Naive B cell (primary cell): ENCODE measurements around the gene CAMK1. TPM values are rescaled to one million over a fixed set of nuclear protein-coding genes. Genes with fewer than 3 reads are reported as not detected.
A peak's percentile ranks its signal among the peaks of the same experiment; 100 is the strongest.
"Not testable (repeated sequence)": the region's sequence is repeated elsewhere in the genome, so short reads cannot be mapped to it uniquely, and the experiment has no call there.

ENCODE experiments used
- ATAC-seq, 2 donors: fragments of 150-1000 bp; cut with Tn5 transposase; 2 replicates each; pipeline ENCODE4 v1.10.0; 2021; ENCODE audit warnings: low read depth in 2 of 2, mild to moderate bottlenecking in 2 of 2, moderate library complexity in 2 of 2
- DNase-seq: peaks from one replicate; pipeline ENCODE4 v3.0.0; 2022
- H3K27ac Mint-ChIP-seq, 6 donors: one replicate each; pipeline ENCODE4 v1.8.0; 2020 to 2022; ENCODE audit warnings: mild to moderate bottlenecking in 6 of 6, mixed read lengths in 6 of 6, moderate library complexity in 5 of 6, inconsistent platforms in 2 of 6
- H3K27me3 Mint-ChIP-seq, 3 donors: one replicate each; pipeline ENCODE4 v1.8.0; 2021 to 2022; ENCODE audit warnings: mixed read lengths in 3 of 3, mild to moderate bottlenecking in 1 of 3
- H3K36me3 Mint-ChIP-seq, 2 donors: one replicate each; pipeline ENCODE4 v1.8.0; 2020 to 2022; ENCODE audit warnings: mixed read lengths in 2 of 2, inconsistent platforms in 1 of 2, mild to moderate bottlenecking in 1 of 2
- H3K4me1 Mint-ChIP-seq, 3 donors: one replicate each; pipeline ENCODE4 v1.8.0; 2020 to 2022; ENCODE audit warnings: mixed read lengths in 3 of 3, inconsistent platforms in 1 of 3, mild to moderate bottlenecking in 1 of 3, moderate library complexity in 1 of 3
- H3K4me3 Mint-ChIP-seq, 8 donors: one replicate each; pipeline ENCODE4 v1.8.0; 2020 to 2022; ENCODE audit warnings: mild to moderate bottlenecking in 8 of 8, mixed read lengths in 8 of 8, moderate library complexity in 8 of 8, inconsistent platforms in 2 of 8
- H3K9me3 Mint-ChIP-seq, 7 donors: one replicate each; pipeline ENCODE4 v1.8.0; 2020 to 2022; ENCODE audit warnings: mixed read lengths in 7 of 7, mild to moderate bottlenecking in 5 of 7, inconsistent platforms in 2 of 7, moderate library complexity in 1 of 7
- polyA plus RNA-seq, 6 donors: library from polyadenylated mRNA; unstranded; fragments of 300-500 nt; fragmentation: Illumina TruSeq; gene quantifications; one replicate each; pipeline ENCODE4 v1.2.3, GENCODE V29; 2021; ENCODE audit warnings: low read depth in 6 of 6

Gene CAMK1
- polyA plus RNA-seq, 6 donors from 2014 or later, result 0.26 to 2.3 (median 1.2) TPM; not detected in 1

GRCh38 chr3:9779075-9779593 is 9.4 kb upstream of the CAMK1 start:
- ATAC-seq (no peak), DNase-seq (no peak)
- Mint-ChIP-seq H3K4me1 (peaks cover 45 to 72% (median 61%) of the 10 kb centered on the region in 3 donors), H3K36me3 (no peaks in the 10 kb centered on the region), H3K4me3 (peak overlapping the region; percentile 22 to 89 (median 76)), H3K9me3 (no peaks in the 10 kb centered on the region), H3K27ac (peak overlapping the region in 5 of 6 donors; percentile 89 to 95 (median 93)), H3K27me3 (no peaks in the 10 kb centered on the region)

- DNase-seq, result no peak
- no peak for ATAC-seq
Measured at GRCh38 chr3:9778143-9779074, 8.7 kb upstream of the CAMK1 start.

GRCh38 chr3:9777694-9778021 is 7.9 kb upstream of the CAMK1 start:
- H3K4me3 Mint-ChIP-seq, result no peak overlapping the region
- no peak for ATAC-seq
- no peak overlapping the region for H3K27ac Mint-ChIP-seq
- no peaks in the 10 kb centered on the region for H3K27me3 Mint-ChIP-seq
- H3K36me3 Mint-ChIP-seq, result no peaks in the 10 kb centered on the region
- no peaks in the 10 kb centered on the region for H3K9me3 Mint-ChIP-seq
- H3K4me1 Mint-ChIP-seq, result peaks cover 41 to 68% (median 57%) of the 10 kb centered on the region in 3 donors
- no peak for DNase-seq

More at GRCh38 chr3:9778143-9779074, 8.7 kb upstream of the CAMK1 start:
- Mint-ChIP-seq H3K9me3 (no peaks in the 10 kb centered on the region), H3K27ac (peak overlapping the region in 5 of 6 donors; percentile 62 to 95 (median 93)), H3K4me1 (peaks cover 45 to 72% (median 61%) of the 10 kb centered on the region in 3 donors), H3K27me3 (no peaks in the 10 kb centered on the region), H3K36me3 (no peaks in the 10 kb centered on the region), H3K4me3 (peak overlapping the region in 7 of 8 donors; percentile 22 to 89 (median 78))

- H3K4me1 Mint-ChIP-seq, result peaks cover 36 to 62% (median 51%) of the 10 kb centered on the region in 3 donors
- ATAC-seq, result no peak
Measured at GRCh38 chr3:9776896-9777693, 7.3 kb upstream of the CAMK1 start.

GRCh38 chr3:9771007-9771406 is 1.3 kb upstream of the CAMK1 start:
- H3K36me3 Mint-ChIP-seq, H3K9me3 Mint-ChIP-seq, ATAC-seq, DNase-seq: not testable (repeated sequence)
- H3K27ac Mint-ChIP-seq, result peak overlapping the region in 1 of 6 donors; percentile 57
- peaks cover 0 to 17% (median 11%) of the 10 kb centered on the region in 3 donors for H3K27me3 Mint-ChIP-seq
- H3K4me1 Mint-ChIP-seq, result peaks cover 37 to 45% (median 39%) of the 10 kb centered on the region in 3 donors
- H3K4me3 Mint-ChIP-seq, result peak overlapping the region in 7 of 8 donors; percentile 42 to 85 (median 75)

More at GRCh38 chr3:9776896-9777693, 7.3 kb upstream of the CAMK1 start:
- Mint-ChIP-seq H3K9me3 (no peaks in the 10 kb centered on the region), H3K4me3 (peak overlapping the region in 1 of 8 donors; percentile 2), H3K36me3 (no peaks in the 10 kb centered on the region), H3K27me3 (no peaks in the 10 kb centered on the region), H3K27ac (no peak overlapping the region)
- no peak for DNase-seq

GRCh38 chr3:9770276-9770812 is 597 bp upstream of the CAMK1 start:
- Mint-ChIP-seq H3K27me3 (peaks cover 0 to 17% (median 11%) of the 10 kb centered on the region in 3 donors), H3K27ac (peak overlapping the region in 1 of 6 donors; percentile 44), H3K9me3 (no peaks in the 10 kb centered on the region), H3K36me3 (no peaks in the 10 kb centered on the region), H3K4me1 (peaks cover 36 to 43% (median 40%) of the 10 kb centered on the region in 3 donors), H3K4me3 (peak overlapping the region in 7 of 8 donors; percentile 59 to 85 (median 75))
- no peak for ATAC-seq
- no peak for DNase-seq

GRCh38 chr3:9769012-9769411 is 735 bp downstream of the CAMK1 start:
- Mint-ChIP-seq H3K36me3 (no peaks in the 10 kb centered on the region), H3K27me3 (peaks cover 0 to 17% (median 11%) of the 10 kb centered on the region in 3 donors), H3K27ac (peak overlapping the region in 3 of 6 donors; percentile 22 to 36 (median 28)), H3K9me3 (no peaks in the 10 kb centered on the region), H3K4me3 (peak overlapping the region; percentile 38 to 93 (median 70)), H3K4me1 (peaks cover 34 to 43% (median 40%) of the 10 kb centered on the region in 3 donors)
- ATAC-seq (no peak), DNase-seq (no peak)

GRCh38 chr3:9768141-9768775 is 1.5 kb downstream of the CAMK1 start:
- H3K4me1 Mint-ChIP-seq, result peaks cover 34 to 43% (median 40%) of the 10 kb centered on the region in 3 donors
- H3K9me3 Mint-ChIP-seq, result no peaks in the 10 kb centered on the region
- H3K36me3 Mint-ChIP-seq, result no peaks in the 10 kb centered on the region
- ATAC-seq (no peak), DNase-seq (no peak)
- H3K27me3 Mint-ChIP-seq, result peaks cover 0 to 17% (median 11%) of the 10 kb centered on the region in 3 donors
- H3K4me3 Mint-ChIP-seq, result peak overlapping the region in 3 of 8 donors; percentile 44 to 93 (median 70)
- peak overlapping the region in 3 of 6 donors; percentile 15 to 76 (median 53) for H3K27ac Mint-ChIP-seq

- Mint-ChIP-seq H3K27me3 (peaks cover 0 to 17% (median 11%) of the 10 kb centered on the region in 3 donors), H3K36me3 (no peaks in the 10 kb centered on the region), H3K4me3 (peak overlapping the region in 1 of 8 donors; percentile 53), H3K27ac (peak overlapping the region in 1 of 6 donors; percentile 14), H3K9me3 (no peaks in the 10 kb centered on the region), H3K4me1 (peaks cover 34 to 43% (median 40%) of the 10 kb centered on the region in 3 donors)
- ATAC-seq, result no peak
- no peak for DNase-seq
Measured at GRCh38 chr3:9767418-9767817, 2.3 kb downstream of the CAMK1 start.

- H3K4me1 Mint-ChIP-seq, result peaks cover 33 to 43% (median 40%) of the 10 kb centered on the region in 3 donors
- H3K36me3 Mint-ChIP-seq, result peaks cover 3 to 5% of the 10 kb centered on the region in 2 donors
- peak overlapping the region in 1 of 6 donors; percentile 65 for H3K27ac Mint-ChIP-seq
- DNase-seq (no peak), ATAC-seq (no peak)
- no peak overlapping the region for H3K4me3 Mint-ChIP-seq
- no peaks in the 10 kb centered on the region for H3K9me3 Mint-ChIP-seq
- H3K27me3 Mint-ChIP-seq, result peaks cover 0 to 16% (median 8%) of the 10 kb centered on the region in 3 donors
Measured at GRCh38 chr3:9765865-9766264, 3.9 kb downstream of the CAMK1 start.

- Mint-ChIP-seq H3K36me3 (peaks cover 14 to 17% of the 10 kb centered on the region in 2 donors), H3K9me3 (no peaks in the 10 kb centered on the region), H3K4me3 (no peak overlapping the region), H3K27ac (no peak overlapping the region), H3K27me3 (no peaks in the 10 kb centered on the region), H3K4me1 (peaks cover 13 to 21% (median 18%) of the 10 kb centered on the region in 3 donors)
- DNase-seq (no peak), ATAC-seq (no peak)
Measured at GRCh38 chr3:9762871-9763270, 6.9 kb downstream of the CAMK1 start.

GRCh38 chr3:9761919-9762318 is 7.8 kb downstream of the CAMK1 start:
- peaks cover 3 to 15% (median 12%) of the 10 kb centered on the region in 3 donors for H3K4me1 Mint-ChIP-seq
- H3K4me3 Mint-ChIP-seq, result peak overlapping the region in 1 of 8 donors; percentile 55
- ATAC-seq (no peak), DNase-seq (no peak)
- H3K27me3 Mint-ChIP-seq, result no peaks in the 10 kb centered on the region
- peaks cover 17 to 18% of the 10 kb centered on the region in 2 donors for H3K36me3 Mint-ChIP-seq
- H3K9me3 Mint-ChIP-seq, result no peaks in the 10 kb centered on the region
- H3K27ac Mint-ChIP-seq, result peak overlapping the region in 1 of 6 donors; percentile 24
